KMS-11 (cell line): Measurements from ENCODE around the gene TANGO2.

Experiments
- H2AFZ ChIP-seq: fragments of 200-600 bp; sonication (generic); 2 replicates; pipeline ENCODE4 v1.6.1; 2016; ENCODE audit warnings: antibody characterized with exemption, mixed run types, low read depth
- H3K27ac ChIP-seq: fragments of 200-600 bp; sonication (generic); 2 replicates; pipeline ENCODE4 v1.6.1; 2016; ENCODE audit warnings: mild to moderate bottlenecking, mixed run types
- H3K27me3 ChIP-seq: fragments of 200-600 bp; sonication (generic); 2 replicates; pipeline ENCODE4 v1.6.1; 2017; ENCODE audit warnings: mild to moderate bottlenecking, low read depth, mixed run types, moderate library complexity; ENCODE audit not compliant: insufficient read depth
- H3K36me3 ChIP-seq: fragments of 200-600 bp; sonication (generic); 2 replicates; pipeline ENCODE4 v1.6.1; 2017; ENCODE audit warnings: mild to moderate bottlenecking, mixed run types; ENCODE audit not compliant: insufficient read depth
- H3K4me1 ChIP-seq: fragments of 200-600 bp; sonication (generic); 2 replicates; pipeline ENCODE4 v1.6.1; 2016; ENCODE audit warnings: mild to moderate bottlenecking, low read depth, mixed run types; ENCODE audit not compliant: poor library complexity, severe bottlenecking
- H3K4me2 ChIP-seq: fragments of 200-600 bp; sonication (generic); 2 replicates; pipeline ENCODE4 v1.7.0; 2016; ENCODE audit warnings: mild to moderate bottlenecking, mixed run types
- H3K4me3 ChIP-seq: fragments of 200-600 bp; sonication (generic); IDR thresholded peaks from 2 replicates; pipeline ENCODE4 v1.6.1; 2017; ENCODE audit warnings: low read depth, low read length, mixed read lengths; ENCODE audit not compliant: insufficient read depth
- H3K79me2 ChIP-seq: fragments of 200-600 bp; sonication (generic); 2 replicates; pipeline ENCODE4 v1.6.1; 2016; ENCODE audit warnings: low read depth, mixed run types; ENCODE audit not compliant: insufficient read depth
- H3K9ac ChIP-seq: fragments of 200-600 bp; sonication (generic); 2 replicates; pipeline ENCODE4 v1.6.1; 2016; ENCODE audit warnings: mild to moderate bottlenecking, mixed run types
- H4K20me1 ChIP-seq: fragments of 200-600 bp; sonication (generic); 2 replicates; pipeline ENCODE4 v1.6.1; 2016; ENCODE audit warnings: mild to moderate bottlenecking, mixed run types; ENCODE audit not compliant: insufficient read depth
- TF ChIP-seq, protein P1 (sequence below): fragments of 200-600 bp; sonication (generic); conservative IDR thresholded peaks from 2 replicates; pipeline ENCODE4 v1.6.1; 2017; ENCODE audit warnings: low read depth, mild to moderate bottlenecking, antibody characterized with exemption, low read length, moderate library complexity, mixed read lengths

Gene TANGO2

DNA sequence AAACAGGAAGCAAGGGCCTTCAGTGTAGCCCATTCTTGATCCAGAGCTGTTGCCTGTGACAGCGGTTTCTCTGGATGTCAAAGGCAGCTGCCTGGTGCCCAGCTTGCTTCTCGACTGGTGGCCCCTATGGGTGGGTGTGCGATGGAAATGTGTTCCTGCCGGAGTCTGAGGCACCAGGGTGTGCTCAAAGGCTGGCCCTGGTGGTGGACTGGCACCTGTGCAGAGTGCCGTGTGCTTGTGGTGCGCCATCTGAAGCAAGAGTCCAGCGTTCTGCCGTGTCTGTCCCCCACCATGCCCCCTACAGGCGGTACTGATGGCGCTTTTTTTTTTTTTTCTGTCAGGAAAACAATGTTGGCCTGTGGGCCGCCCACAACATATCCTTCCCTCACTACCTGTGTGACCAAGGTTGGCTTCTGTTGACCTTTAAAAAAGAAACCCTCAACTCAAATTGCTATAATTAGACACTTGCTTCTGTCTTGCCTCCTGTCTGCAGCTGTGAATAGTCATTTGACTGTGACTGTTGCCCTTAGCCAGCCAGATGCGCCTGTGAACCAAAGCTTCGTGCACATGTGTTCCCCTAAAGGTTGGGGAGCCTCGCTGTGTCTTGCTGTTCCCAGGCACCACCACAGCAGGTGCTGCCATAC lies 90.3 kb downstream of the TANGO2 start:
- Histone ChIP-seq H3K27ac (no peak overlapping the region; the same call in 1 of the 2 replicates), H3K4me3 (no peak overlapping the region), H4K20me1 (no peaks in the 10 kb centered on the region), H3K9ac (no peak overlapping the region), H2AFZ (no peak overlapping the region), H3K27me3 (no peaks in the 10 kb centered on the region), H3K4me2 (no peak overlapping the region), H3K79me2 (peaks cover 15% of the 10 kb centered on the region), H3K4me1 (peaks cover 7% of the 10 kb centered on the region), H3K36me3 (no peaks in the 10 kb centered on the region)
- TF ChIP-seq, protein P1, sequence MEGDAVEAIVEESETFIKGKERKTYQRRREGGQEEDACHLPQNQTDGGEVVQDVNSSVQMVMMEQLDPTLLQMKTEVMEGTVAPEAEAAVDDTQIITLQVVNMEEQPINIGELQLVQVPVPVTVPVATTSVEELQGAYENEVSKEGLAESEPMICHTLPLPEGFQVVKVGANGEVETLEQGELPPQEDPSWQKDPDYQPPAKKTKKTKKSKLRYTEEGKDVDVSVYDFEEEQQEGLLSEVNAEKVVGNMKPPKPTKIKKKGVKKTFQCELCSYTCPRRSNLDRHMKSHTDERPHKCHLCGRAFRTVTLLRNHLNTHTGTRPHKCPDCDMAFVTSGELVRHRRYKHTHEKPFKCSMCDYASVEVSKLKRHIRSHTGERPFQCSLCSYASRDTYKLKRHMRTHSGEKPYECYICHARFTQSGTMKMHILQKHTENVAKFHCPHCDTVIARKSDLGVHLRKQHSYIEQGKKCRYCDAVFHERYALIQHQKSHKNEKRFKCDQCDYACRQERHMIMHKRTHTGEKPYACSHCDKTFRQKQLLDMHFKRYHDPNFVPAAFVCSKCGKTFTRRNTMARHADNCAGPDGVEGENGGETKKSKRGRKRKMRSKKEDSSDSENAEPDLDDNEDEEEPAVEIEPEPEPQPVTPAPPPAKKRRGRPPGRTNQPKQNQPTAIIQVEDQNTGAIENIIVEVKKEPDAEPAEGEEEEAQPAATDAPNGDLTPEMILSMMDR, result peak; percentile 58

DNA sequence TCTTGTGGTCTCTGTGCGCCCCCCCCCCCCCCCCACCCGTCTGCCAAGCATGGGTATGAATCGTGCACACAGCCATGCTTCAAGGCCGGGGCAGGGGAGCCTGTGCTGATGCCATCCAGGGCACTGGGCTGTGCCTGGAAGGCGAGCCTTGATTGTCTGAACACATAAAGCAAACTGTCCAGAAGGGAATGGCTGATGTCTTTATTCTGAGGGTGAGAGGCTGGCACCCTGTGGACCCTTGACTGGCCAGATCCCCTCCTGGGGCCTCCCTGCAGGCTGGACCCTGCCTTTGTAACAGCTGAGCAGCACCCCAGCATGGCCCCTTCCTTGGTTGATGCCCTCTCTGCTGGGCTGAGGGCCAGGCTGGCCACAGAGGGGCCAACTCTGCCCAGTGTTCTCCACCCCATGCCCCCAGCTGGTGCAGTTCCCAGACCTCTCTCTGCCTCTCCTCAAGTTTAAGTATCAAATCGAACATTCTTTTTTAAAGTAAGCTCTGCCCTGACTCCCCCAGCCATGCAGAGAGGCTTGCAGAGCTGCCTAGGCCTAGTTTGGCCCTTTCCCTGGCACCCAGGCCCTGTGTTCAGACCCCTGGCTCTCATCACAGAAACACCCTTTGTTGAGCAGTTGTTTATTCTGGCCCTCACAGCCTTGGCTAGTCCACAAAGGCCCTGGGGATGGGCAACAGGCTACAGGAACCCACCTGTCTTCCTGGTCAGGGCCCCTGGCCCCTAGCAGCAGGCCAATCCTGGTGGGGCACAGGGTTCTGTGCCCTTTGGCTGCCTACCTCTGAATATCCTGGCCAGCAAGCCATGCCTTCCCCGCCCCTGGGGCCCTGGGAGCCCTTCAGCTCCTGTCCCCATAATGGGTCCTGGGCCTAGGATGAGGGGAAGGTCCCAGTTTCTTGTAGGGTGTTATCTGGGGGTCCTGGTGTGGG lies 91.0 kb downstream of the TANGO2 start:
- Histone ChIP-seq H3K36me3 (no peaks in the 10 kb centered on the region), H3K9ac (no peak overlapping the region; the same call in 1 of the 2 replicates), H4K20me1 (no peaks in the 10 kb centered on the region), H3K4me2 (no peak overlapping the region), H3K27me3 (no peaks in the 10 kb centered on the region), H3K79me2 (peaks cover 23% of the 10 kb centered on the region), H3K4me1 (peaks cover 8% of the 10 kb centered on the region), H3K4me3 (no peak overlapping the region), H2AFZ (no peak overlapping the region), H3K27ac (peak overlapping the region; percentile 16; the same call in 1 of the 2 replicates)
- TF ChIP-seq, protein P1, result no peak

DNA sequence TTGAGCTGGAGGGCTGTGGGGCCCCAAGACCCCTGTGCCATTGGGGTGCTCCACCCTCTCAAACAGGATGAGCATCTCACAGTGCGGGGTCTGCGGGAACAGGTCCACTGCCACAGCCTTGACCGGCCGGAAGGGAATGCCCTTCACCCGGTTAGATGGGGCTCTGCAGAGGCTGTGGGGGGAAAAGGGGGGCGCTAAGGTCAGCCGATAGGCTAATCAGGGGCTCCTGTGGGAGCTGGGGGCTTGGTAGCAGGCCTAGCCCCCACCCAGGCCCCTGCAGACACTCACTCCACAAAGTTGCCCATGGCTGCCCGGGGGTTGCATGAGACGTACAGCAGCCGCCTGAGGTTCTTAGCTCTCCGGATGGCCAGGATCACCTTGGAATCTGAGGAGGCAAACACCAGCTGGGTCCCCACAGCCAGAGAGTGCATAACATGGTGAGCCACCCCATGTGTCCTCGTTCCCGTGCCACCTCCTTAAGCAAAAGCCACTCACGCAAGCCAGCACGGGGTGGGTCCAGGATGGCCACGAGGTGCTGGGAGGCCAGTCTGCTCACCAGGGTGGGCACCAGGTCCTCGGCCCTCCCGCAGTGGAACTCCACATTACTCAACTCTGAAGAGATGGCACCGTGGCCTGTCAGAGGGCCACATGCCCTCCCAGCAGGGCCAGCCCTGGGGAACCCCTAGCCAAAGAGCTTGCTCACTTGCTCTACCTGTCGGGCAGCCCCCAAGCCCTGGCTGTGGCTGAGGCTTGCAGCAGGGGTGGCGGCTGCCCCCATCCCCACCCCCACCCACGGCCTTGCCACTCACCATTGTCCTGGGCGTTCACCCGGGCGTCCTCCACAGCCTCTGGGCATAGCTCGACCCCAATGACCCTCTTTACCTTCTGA lies 92.0 kb downstream of the TANGO2 start:
- Histone ChIP-seq H4K20me1 (no peaks in the 10 kb centered on the region), H3K9ac (no peak overlapping the region; the same call in 1 of the 2 replicates), H3K4me3 (no peak overlapping the region), H3K27me3 (no peaks in the 10 kb centered on the region), H3K27ac (no peak overlapping the region; the same call in 1 of the 2 replicates), H3K4me1 (peaks cover 8% of the 10 kb centered on the region), H3K4me2 (no peak overlapping the region), H3K36me3 (no peaks in the 10 kb centered on the region), H2AFZ (no peak overlapping the region), H3K79me2 (peaks cover 26% of the 10 kb centered on the region)
- TF ChIP-seq, protein P1, result no peak
